GM23338 (cell line): ENCODE measurements around the gene BEST2. TPM values are rescaled to one million over a fixed set of nuclear protein-coding genes. Genes with fewer than 3 reads are reported as not detected.
A peak's percentile ranks its signal among the peaks of the same experiment; 100 is the strongest.

Experiments used
- ATAC-seq: fragments of 200-7000 bp; cut with Tn5 transposase; 3 replicates; pipeline ENCODE4 v1.9.1; 2020
- DNase-seq: peaks from one replicate; pipeline ENCODE4 v3.0.0-alpha.2; 2015; ENCODE audit warnings: low spot score
- H2AFZ ChIP-seq: fragments of 200-600 bp; sonication (generic); 2 replicates; pipeline ENCODE4 v1.8.0; 2016; ENCODE audit warnings: antibody characterized with exemption, mild to moderate bottlenecking, moderate library complexity
- H3F3A ChIP-seq: fragments of 200-600 bp; sonication (generic); replicated peaks from 2 replicates; pipeline ENCODE4 v1.8.0; 2017; ENCODE audit warnings: antibody characterized with exemption, mixed run types, low read depth
- H3K27ac ChIP-seq: fragments of 200-600 bp; sonication (generic); 2 replicates; pipeline ENCODE4 v1.6.1; 2016; ENCODE audit warnings: low read depth
- H3K27me3 ChIP-seq: fragments of 200-600 bp; sonication (generic); 2 replicates; pipeline ENCODE4 v1.8.0; 2016; ENCODE audit warnings: mild to moderate bottlenecking, mixed run types, moderate library complexity; ENCODE audit not compliant: insufficient read depth
- H3K36me3 ChIP-seq: fragments of 200-600 bp; sonication (generic); 2 replicates; pipeline ENCODE4 v1.8.0; 2016; ENCODE audit warnings: mild to moderate bottlenecking; ENCODE audit not compliant: insufficient read depth
- H3K4me1 ChIP-seq: fragments of 200-600 bp; sonication (generic); 2 replicates; pipeline ENCODE4 v1.8.0; 2016; ENCODE audit warnings: mild to moderate bottlenecking, moderate library complexity; ENCODE audit not compliant: insufficient read depth
- H3K4me2 ChIP-seq: fragments of 200-600 bp; sonication (generic); 2 replicates; pipeline ENCODE4 v1.7.1; 2017; ENCODE audit warnings: mixed run types
- H3K4me3 ChIP-seq: fragments of 200-600 bp; sonication (generic); 2 replicates; pipeline ENCODE4 v1.6.1; 2016; ENCODE audit warnings: mixed run types
- H3K79me2 ChIP-seq: fragments of 200-600 bp; sonication (generic); replicated peaks from 2 replicates; pipeline ENCODE4 v1.8.0; 2017; ENCODE audit warnings: mild to moderate bottlenecking; ENCODE audit not compliant: insufficient read depth
- H3K9me2 ChIP-seq: fragments of 200-600 bp; sonication (generic); 2 replicates; pipeline ENCODE4 v1.8.0; 2017; ENCODE audit not compliant: insufficient read depth
- H4K20me1 ChIP-seq: fragments of 200-600 bp; sonication (generic); replicated peaks from 2 replicates; pipeline ENCODE4 v1.8.0; 2017; ENCODE audit warnings: mild to moderate bottlenecking; ENCODE audit not compliant: insufficient read depth
- H3K27ac Mint-ChIP-seq: 2 replicates; pipeline ENCODE4 v1.8.0; 2020; ENCODE audit warnings: inconsistent platforms, mild to moderate bottlenecking, moderate library complexity, mixed read lengths
- H3K27me3 Mint-ChIP-seq: 3 replicates; pipeline ENCODE4 v1.8.0; 2022; ENCODE audit warnings: low read depth, mild to moderate bottlenecking, moderate library complexity, mixed read lengths, inconsistent platforms; ENCODE audit not compliant: insufficient read depth, poor library complexity
- H3K36me3 Mint-ChIP-seq: 3 replicates; pipeline ENCODE4 v1.8.0; 2021; ENCODE audit warnings: low read depth, mild to moderate bottlenecking, inconsistent platforms, moderate library complexity, mixed read lengths
- H3K4me1 Mint-ChIP-seq: 3 replicates; pipeline ENCODE4 v1.8.0; 2020; ENCODE audit warnings: mild to moderate bottlenecking, inconsistent platforms, mixed read lengths
- H3K4me3 Mint-ChIP-seq: 3 replicates; pipeline ENCODE4 v1.8.0; 2021; ENCODE audit warnings: moderate library complexity, mild to moderate bottlenecking, inconsistent platforms, mixed read lengths
- H3K9me3 Mint-ChIP-seq: 3 replicates; pipeline ENCODE4 v1.8.0; 2020; ENCODE audit warnings: moderate library complexity, mild to moderate bottlenecking, inconsistent platforms, mixed read lengths
- CREB1 ChIP-seq: fragments of 250-450 bp; sonication (Bioruptor Pico); IDR thresholded peaks from 2 replicates; pipeline ENCODE4 v1.5.0; 2020; ENCODE audit warnings: low read depth, mild to moderate bottlenecking, moderate library complexity
- CTCF ChIP-seq, 2 experiments: fragments of 200-600 bp in 1 of 2; sonication (generic) in 1 of 2; conservative IDR thresholded peaks; 2 replicates each; pipeline versions ENCODE4 v1.5.1 to v1.6.1; 2016 to 2017; ENCODE audit warnings: antibody characterized with exemption in 2 of 2, low read depth in 2 of 2, mild to moderate bottlenecking in 2 of 2, moderate library complexity in 1 of 2
- ETS1 ChIP-seq: IDR thresholded peaks from 2 replicates; pipeline ENCODE4 v1.6.1; 2016; ENCODE audit warnings: antibody characterized with exemption
- EZH2 ChIP-seq: fragments of 200-600 bp; sonication (generic); IDR thresholded peaks from one replicate; pipeline ENCODE4 v1.8.0; 2017; ENCODE audit warnings: antibody characterized with exemption, mild to moderate bottlenecking, low read depth; ENCODE audit not compliant: unreplicated experiment
- EZH2phosphoT487 ChIP-seq: fragments of 200-600 bp; sonication (generic); IDR thresholded peaks from one replicate; pipeline ENCODE4 v1.8.1; 2018; ENCODE audit warnings: antibody characterized with exemption; ENCODE audit not compliant: unreplicated experiment
- JUNB ChIP-seq: IDR thresholded peaks from one replicate; pipeline ENCODE4 v1.6.1; 2016; ENCODE audit warnings: antibody characterized with exemption; ENCODE audit not compliant: unreplicated experiment
- NANOG ChIP-seq: IDR thresholded peaks from 2 replicates; pipeline ENCODE4 v1.6.1; 2016; ENCODE audit warnings: antibody characterized with exemption, borderline replicate concordance
- POLR2AphosphoS5 ChIP-seq: IDR thresholded peaks from 2 replicates; pipeline ENCODE4 v1.6.1; 2016; ENCODE audit warnings: antibody characterized with exemption, low read depth
- REST ChIP-seq: IDR thresholded peaks from one replicate; pipeline ENCODE4 v1.6.1; 2018; ENCODE audit warnings: antibody characterized with exemption; ENCODE audit not compliant: unreplicated experiment
- STAT1 ChIP-seq: IDR thresholded peaks from one replicate; pipeline ENCODE4 v1.6.1; 2016; ENCODE audit warnings: antibody characterized with exemption; ENCODE audit not compliant: unreplicated experiment
- ZNF331 ChIP-seq: fragments of 250-450 bp; sonication (Bioruptor Pico); IDR thresholded peaks from 2 replicates; pipeline ENCODE4 v1.5.0; 2020; ENCODE audit warnings: low read depth, mild to moderate bottlenecking, moderate library complexity
- ZNF462 ChIP-seq: fragments of 250-450 bp; sonication (Bioruptor Pico); IDR thresholded peaks from 2 replicates; pipeline ENCODE4 v1.5.0; 2020; ENCODE audit warnings: mild to moderate bottlenecking, moderate library complexity
- polyA plus RNA-seq: library from polyadenylated mRNA; unstranded; fragments of >200 nt; fragmentation: Nextera tagmentation; extraction: Ambion mirVana; gene quantifications from 2 replicates; pipeline ENCODE4 v1.2.1, GENCODE V29; 2016
- total RNA-seq: library from RNA; depleted of rRNA; stranded (reverse); fragments of >200 nt; shearing (Covaris generic); gene quantifications from 2 replicates; pipeline ENCODE4 v1.2.3, GENCODE V29; 2014

The BEST2 gene
- total and polyA plus RNA-seq, 2 experiments from 2014 or later, result 1.2 to 10.4 TPM

- TF ChIP-seq ZNF331 (CRISPR knock-in tag) (no peak), STAT1 (no peak), JUNB (no peak), ZNF462 (no peak), CTCF (conservative IDR thresholded peaks at IDR 0.05; ENCODE audit: low read depth in 2 of 2) (no peak), EZH2 (no peak), POLR2AphosphoS5 (peak; percentile 87; the same call in 1 of the 2 replicates), NANOG (no peak), REST (no peak), ETS1 (peak; percentile 88), EZH2phosphoT487 (no peak), CREB1 (0 out of 2 replicates have a peak, but pooled peaks have one; percentile 23)
- peaks cover 9% of the 10 kb centered on the region; the same call in 1 of the 2 replicates for H3K4me1 ChIP-seq
- peak; percentile 50 for ATAC-seq
- H3K79me2 ChIP-seq, result peaks cover 52% of the 10 kb centered on the region
- H3K36me3 ChIP-seq, result no peaks in the 10 kb centered on the region
- H2AFZ ChIP-seq, result 0 out of 2 replicates have a peak within 1 kb of the TSS, but pooled peaks have one; percentile 34
- DNase-seq, result peak; percentile 94
- no peaks in the 10 kb centered on the region for H3K9me2 ChIP-seq
- Mint-ChIP-seq H3K27me3 (peaks cover 24% of the 10 kb centered on the region), H3K36me3 (peaks cover 35% of the 10 kb centered on the region), H3K4me1 (peaks cover 15% of the 10 kb centered on the region), H3K4me3 (peak within 1 kb of the TSS; percentile 91), H3K27ac (peak within 1 kb of the TSS; percentile 95), H3K9me3 (no peaks in the 10 kb centered on the region; the same call in 2 of the 3 replicates)
- H3K27me3 ChIP-seq, result no peaks in the 10 kb centered on the region
- H3K27ac ChIP-seq, result peak within 1 kb of the TSS; percentile 83
- H4K20me1 ChIP-seq, result peaks cover 12% of the 10 kb centered on the region; the same call in 1 of the 2 replicates
- peak within 1 kb of the TSS; percentile 87 for H3K4me2 ChIP-seq
- H3K4me3 ChIP-seq, result peak within 1 kb of the TSS; percentile 80
- peaks cover 30% of the 10 kb centered on the region for H3F3A ChIP-seq
Measured at GRCh38 chr19:12723641-12724426, 27.8 kb upstream of the BEST2 start, which contains the start of gene TNPO2. TSS of gene TNPO2 (minus strand) at chr19:12723932. CDS start at chr19:12720977, 2,955 bp downstream.
